ENCODE data around the gene UBE2S.
A peak's percentile ranks its signal among the peaks of the same experiment; 100 is the strongest.

UBE2S gene

GRCh38 chr19:55377356-55378131 lies 30.0 kb downstream of the UBE2S start:
- no peak overlapping the region for H3K9ac ChIP-seq (ENCODE audit: low read length)
- no peaks in the 10 kb centered on the region for H3K9me3 ChIP-seq (ENCODE audit: control insufficient read depth, low read length)
- peak overlapping the region; percentile 56 for H4K91ac ChIP-seq (ENCODE audit: low read length)
- H3K4ac ChIP-seq (ENCODE audit: low read depth in 1 of 2, low read length in 2 of 2): no peak overlapping the region
- H3K4me1 ChIP-seq (ENCODE audit: control insufficient read depth, insufficient read depth, low read depth, low read length): peaks cover 51% of the 10 kb centered on the region
- WGBS: 15% methylated on average over 43 of the region's 43 CpGs
- no peak overlapping the region for H2BK5ac ChIP-seq (ENCODE audit: low read depth, low read length, poor library complexity, severe bottlenecking)
- H2AK5ac ChIP-seq (ENCODE audit: low read length, severe bottlenecking): peak overlapping the region; percentile 27
- no peak overlapping the region for H3K4me2 ChIP-seq (ENCODE audit: low read length, poor library complexity, severe bottlenecking)
- no peak for DNase-seq
- peak overlapping the region in 1 of 2 experiments; percentile 26 for H3K14ac ChIP-seq (ENCODE audit: low read length in 2 of 2)
- no peak overlapping the region for H3K27ac ChIP-seq (ENCODE audit: low read length, poor library complexity, severe bottlenecking)
- no peak overlapping the region for H3K4me3 ChIP-seq (ENCODE audit: insufficient read depth in 1 of 2, low read depth in 1 of 2, low read length in 2 of 2)
- H2BK12ac ChIP-seq (ENCODE audit: low read length in 2 of 2): peak overlapping the region in 1 of 2 experiments; percentile 3
- peak overlapping the region in 1 of 2 experiments; percentile 56 for H3K23ac ChIP-seq (ENCODE audit: low read length in 2 of 2)
- peaks cover 4% of the 10 kb centered on the region for H3K79me1 ChIP-seq (replicated peaks; ENCODE audit: low read length, poor library complexity, severe bottlenecking)
- H3K36me3 ChIP-seq (ENCODE audit: control insufficient read depth in 1 of 2, insufficient read depth in 2 of 2, low read depth in 1 of 2, low read length in 2 of 2): no peaks in the 10 kb centered on the region
- H2BK15ac ChIP-seq (ENCODE audit: low read depth, poor library complexity, severe bottlenecking): peak overlapping the region; percentile 44
- H2AFZ ChIP-seq (ENCODE audit: low read depth, low read length): no peak overlapping the region
- H3K27me3 ChIP-seq (ENCODE audit: control insufficient read depth in 1 of 2, insufficient read depth in 1 of 2, low read length in 2 of 2): peaks cover 0 to 30% of the 10 kb centered on the region in 2 experiments
- H2BK120ac ChIP-seq (ENCODE audit: low read depth, low read length): no peak overlapping the region
- no peak overlapping the region for H4K8ac ChIP-seq (ENCODE audit: low read length)
- peak overlapping the region in 1 of 2 experiments; percentile 25 for H3K18ac ChIP-seq (ENCODE audit: low read depth in 1 of 2, low read length in 2 of 2)

GRCh38 chr19:55376241-55376933 lies 31.2 kb downstream of the UBE2S start, which contains the start of gene TMEM190:
Gene TMEM190, plus strand, starts transcription at chr19:55376826. Its CDS starts 28 bp downstream, at chr19:55376854.
- Histone ChIP-seq H3K27me3 (ENCODE audit: control insufficient read depth in 1 of 2, insufficient read depth in 1 of 2, low read length in 2 of 2) (peaks cover 0 to 30% of the 10 kb centered on the region in 2 experiments), H2BK12ac (ENCODE audit: low read length in 2 of 2) (peak within 1 kb of the TSS in 1 of 2 experiments; percentile 3), H3K79me1 (replicated peaks; ENCODE audit: low read length, poor library complexity, severe bottlenecking) (no peaks in the 10 kb centered on the region), H3K9ac (ENCODE audit: low read length) (no peak within 1 kb of the TSS), H3K4me3 (ENCODE audit: insufficient read depth in 1 of 2, low read depth in 1 of 2, low read length in 2 of 2) (no peak within 1 kb of the TSS), H3K36me3 (ENCODE audit: control insufficient read depth in 1 of 2, insufficient read depth in 2 of 2, low read depth in 1 of 2, low read length in 2 of 2) (no peaks in the 10 kb centered on the region), H3K4ac (ENCODE audit: low read depth in 1 of 2, low read length in 2 of 2) (no peak within 1 kb of the TSS), H3K23ac (ENCODE audit: low read length in 2 of 2) (peak within 1 kb of the TSS in 1 of 2 experiments; percentile 56), H2AFZ (ENCODE audit: low read depth, low read length) (no peak within 1 kb of the TSS), H3K4me1 (ENCODE audit: control insufficient read depth, insufficient read depth, low read depth, low read length) (peaks cover 55% of the 10 kb centered on the region), H3K27ac (ENCODE audit: low read length, poor library complexity, severe bottlenecking) (no peak within 1 kb of the TSS), H3K9me3 (ENCODE audit: control insufficient read depth, low read length) (no peaks in the 10 kb centered on the region), H3K18ac (ENCODE audit: low read depth in 1 of 2, low read length in 2 of 2) (peak within 1 kb of the TSS in 1 of 2 experiments; percentile 25), H2BK120ac (ENCODE audit: low read depth, low read length) (no peak within 1 kb of the TSS), H3K14ac (ENCODE audit: low read length in 2 of 2) (peak within 1 kb of the TSS in 1 of 2 experiments; percentile 26), H3K4me2 (ENCODE audit: low read length, poor library complexity, severe bottlenecking) (no peak within 1 kb of the TSS), H2BK15ac (ENCODE audit: low read depth, poor library complexity, severe bottlenecking) (no peak within 1 kb of the TSS), H2AK5ac (ENCODE audit: low read length, severe bottlenecking) (peak within 1 kb of the TSS; percentile 85), H4K91ac (ENCODE audit: low read length) (no peak within 1 kb of the TSS), H4K8ac (ENCODE audit: low read length) (peak within 1 kb of the TSS; percentile 13), H2BK5ac (ENCODE audit: low read depth, low read length, poor library complexity, severe bottlenecking) (no peak within 1 kb of the TSS)
- WGBS: 54% methylated on average over 19 of the region's 21 CpGs
- no peak for DNase-seq

- H3K36me3 ChIP-seq (ENCODE audit: control insufficient read depth in 1 of 2, insufficient read depth in 2 of 2, low read depth in 1 of 2, low read length in 2 of 2): no peaks in the 10 kb centered on the region
- 6% methylated on average over 24 of the region's 31 CpGs for WGBS
Observed at GRCh38 chr19:55373993-55374757, 33.4 kb downstream of the UBE2S start.

More at GRCh38 chr19:55373993-55374757, 33.4 kb downstream of the UBE2S start:
- peak; percentile 61 for DNase-seq
- Histone ChIP-seq H3K9ac (ENCODE audit: low read length) (no peak overlapping the region), H2BK12ac (ENCODE audit: low read length in 2 of 2) (peak overlapping the region in 1 of 2 experiments; percentile 64), H2AFZ (ENCODE audit: low read depth, low read length) (peak overlapping the region; percentile 59), H2BK15ac (ENCODE audit: low read depth, poor library complexity, severe bottlenecking) (peak overlapping the region; percentile 30), H3K79me1 (replicated peaks; ENCODE audit: low read length, poor library complexity, severe bottlenecking) (no peaks in the 10 kb centered on the region), H3K23ac (ENCODE audit: low read length in 2 of 2) (no peak overlapping the region), H3K14ac (ENCODE audit: low read length in 2 of 2) (peak overlapping the region in 1 of 2 experiments; percentile 76), H2BK120ac (ENCODE audit: low read depth, low read length) (peak overlapping the region; percentile 69), H4K91ac (ENCODE audit: low read length) (peak overlapping the region; percentile 22), H3K27ac (ENCODE audit: low read length, poor library complexity, severe bottlenecking) (peak overlapping the region; percentile 93), H3K27me3 (ENCODE audit: control insufficient read depth in 1 of 2, insufficient read depth in 1 of 2, low read length in 2 of 2) (peaks cover 0 to 28% of the 10 kb centered on the region in 2 experiments), H2BK5ac (ENCODE audit: low read depth, low read length, poor library complexity, severe bottlenecking) (peak overlapping the region; percentile 92), H3K4me1 (ENCODE audit: control insufficient read depth, insufficient read depth, low read depth, low read length) (peaks cover 61% of the 10 kb centered on the region), H2AK5ac (ENCODE audit: low read length, severe bottlenecking) (peak overlapping the region; percentile 87), H3K9me3 (ENCODE audit: control insufficient read depth, low read length) (no peaks in the 10 kb centered on the region), H3K4ac (ENCODE audit: low read depth in 1 of 2, low read length in 2 of 2) (peak overlapping the region; percentile 28 to 66), H3K18ac (ENCODE audit: low read depth in 1 of 2, low read length in 2 of 2) (peak overlapping the region; percentile 68 to 72), H3K4me2 (ENCODE audit: low read length, poor library complexity, severe bottlenecking) (peak overlapping the region; percentile 20), H4K8ac (ENCODE audit: low read length) (peak overlapping the region; percentile 78), H3K4me3 (ENCODE audit: insufficient read depth in 1 of 2, low read depth in 1 of 2, low read length in 2 of 2) (no peak overlapping the region)

All from mesenchymal stem cell (in vitro differentiated cells and primary cell).